Measurements from ENCODE around the gene TOX2.

DNA sequence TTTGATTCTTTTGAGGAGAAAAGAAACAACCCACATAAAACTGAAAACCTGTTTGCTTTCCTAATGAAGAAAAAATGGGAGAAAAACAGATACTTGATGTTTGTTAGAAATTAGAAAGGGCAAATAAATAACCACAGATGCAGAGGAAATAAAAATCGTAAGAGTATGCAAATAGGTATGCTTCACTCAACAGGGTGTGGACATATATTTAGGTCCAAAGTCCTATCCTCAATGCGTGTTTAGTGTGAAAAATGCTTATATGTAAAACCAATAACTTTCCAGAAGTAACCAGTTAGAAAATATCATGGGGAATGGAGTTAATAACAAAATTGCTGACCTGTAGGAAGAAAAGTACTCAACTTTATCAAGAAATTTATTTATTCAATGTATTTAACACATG is 135.7 kb downstream of the TOX2 start:
- TF ChIP-seq, protein P1, sequence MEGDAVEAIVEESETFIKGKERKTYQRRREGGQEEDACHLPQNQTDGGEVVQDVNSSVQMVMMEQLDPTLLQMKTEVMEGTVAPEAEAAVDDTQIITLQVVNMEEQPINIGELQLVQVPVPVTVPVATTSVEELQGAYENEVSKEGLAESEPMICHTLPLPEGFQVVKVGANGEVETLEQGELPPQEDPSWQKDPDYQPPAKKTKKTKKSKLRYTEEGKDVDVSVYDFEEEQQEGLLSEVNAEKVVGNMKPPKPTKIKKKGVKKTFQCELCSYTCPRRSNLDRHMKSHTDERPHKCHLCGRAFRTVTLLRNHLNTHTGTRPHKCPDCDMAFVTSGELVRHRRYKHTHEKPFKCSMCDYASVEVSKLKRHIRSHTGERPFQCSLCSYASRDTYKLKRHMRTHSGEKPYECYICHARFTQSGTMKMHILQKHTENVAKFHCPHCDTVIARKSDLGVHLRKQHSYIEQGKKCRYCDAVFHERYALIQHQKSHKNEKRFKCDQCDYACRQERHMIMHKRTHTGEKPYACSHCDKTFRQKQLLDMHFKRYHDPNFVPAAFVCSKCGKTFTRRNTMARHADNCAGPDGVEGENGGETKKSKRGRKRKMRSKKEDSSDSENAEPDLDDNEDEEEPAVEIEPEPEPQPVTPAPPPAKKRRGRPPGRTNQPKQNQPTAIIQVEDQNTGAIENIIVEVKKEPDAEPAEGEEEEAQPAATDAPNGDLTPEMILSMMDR (IDR thresholded peaks at IDR 0.05; ENCODE audit: insufficient read depth, low read depth, low read length), result no peak
- TF ChIP-seq EZH2 (IDR thresholded peaks at IDR 0.05; ENCODE audit: insufficient read depth, low read length), result no peak
